ENCODE measurements around the gene AOC3. TPM values are rescaled to one million over a fixed set of nuclear protein-coding genes. Genes with fewer than 3 reads are reported as not detected.

Gene AOC3
- total and polyA plus RNA-seq, 4 donors: 2.0 to 18.2 (median 4.7) TPM

DNA sequence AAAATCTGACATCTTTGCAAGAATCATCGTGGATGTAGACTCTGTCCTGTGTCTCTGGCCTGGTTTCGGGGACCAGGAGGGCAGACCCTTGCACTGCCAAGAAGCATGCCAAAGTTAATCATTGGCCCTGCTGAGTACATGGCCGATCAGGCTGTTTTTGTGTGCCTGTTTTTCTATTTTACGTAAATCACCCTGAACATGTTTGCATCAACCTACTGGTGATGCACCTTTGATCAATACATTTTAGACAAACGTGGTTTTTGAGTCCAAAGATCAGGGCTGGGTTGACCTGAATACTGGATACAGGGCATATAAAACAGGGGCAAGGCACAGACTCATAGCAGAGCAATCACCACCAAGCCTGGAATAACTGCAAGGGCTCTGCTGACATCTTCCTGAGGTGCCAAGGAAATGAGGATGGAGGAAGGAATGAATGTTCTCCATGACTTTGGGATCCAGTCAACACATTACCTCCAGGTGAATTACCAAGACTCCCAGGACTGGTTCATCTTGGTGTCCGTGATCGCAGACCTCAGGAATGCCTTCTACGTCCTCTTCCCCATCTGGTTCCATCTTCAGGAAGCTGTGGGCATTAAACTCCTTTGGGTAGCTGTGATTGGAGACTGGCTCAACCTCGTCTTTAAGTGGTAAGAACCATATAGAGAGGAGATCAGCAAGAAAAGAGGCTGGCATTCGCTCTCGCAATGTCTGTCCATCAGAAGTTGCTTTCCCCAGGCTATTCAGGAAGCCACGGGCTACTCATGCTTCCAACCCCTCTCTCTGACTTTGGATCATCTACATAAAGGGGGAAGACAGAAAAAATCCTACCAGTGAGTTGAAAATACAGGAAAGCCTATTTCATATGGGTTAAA is 49.7 kb downstream of the AOC3 start, which contains the start of gene G6PC1 (continued):
- TF ChIP-seq GABPA (IDR thresholded peaks at IDR 0.05 in 1 of 2, conservative IDR thresholded peaks at IDR 0.05 in 1 of 2) (peak in 1 of 2 donors; percentile 69), JUND (IDR thresholded peaks at IDR 0.05) (peak; percentile 62 to 92), NR2F2 (IDR thresholded peaks at IDR 0.05) (peak; percentile 73), HNF4A (conservative IDR thresholded peaks at IDR 0.05) (peak; percentile 98 to 99), RAD21 (IDR thresholded peaks at IDR 0.05) (peak; percentile 50 to 65)
- TF ChIP-seq, protein P1, sequence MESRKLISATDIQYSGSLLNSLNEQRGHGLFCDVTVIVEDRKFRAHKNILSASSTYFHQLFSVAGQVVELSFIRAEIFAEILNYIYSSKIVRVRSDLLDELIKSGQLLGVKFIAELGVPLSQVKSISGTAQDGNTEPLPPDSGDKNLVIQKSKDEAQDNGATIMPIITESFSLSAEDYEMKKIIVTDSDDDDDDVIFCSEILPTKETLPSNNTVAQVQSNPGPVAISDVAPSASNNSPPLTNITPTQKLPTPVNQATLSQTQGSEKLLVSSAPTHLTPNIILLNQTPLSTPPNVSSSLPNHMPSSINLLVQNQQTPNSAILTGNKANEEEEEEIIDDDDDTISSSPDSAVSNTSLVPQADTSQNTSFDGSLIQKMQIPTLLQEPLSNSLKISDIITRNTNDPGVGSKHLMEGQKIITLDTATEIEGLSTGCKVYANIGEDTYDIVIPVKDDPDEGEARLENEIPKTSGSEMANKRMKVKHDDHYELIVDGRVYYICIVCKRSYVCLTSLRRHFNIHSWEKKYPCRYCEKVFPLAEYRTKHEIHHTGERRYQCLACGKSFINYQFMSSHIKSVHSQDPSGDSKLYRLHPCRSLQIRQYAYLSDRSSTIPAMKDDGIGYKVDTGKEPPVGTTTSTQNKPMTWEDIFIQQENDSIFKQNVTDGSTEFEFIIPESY (IDR thresholded peaks at IDR 0.05): peak; percentile 95

DNA sequence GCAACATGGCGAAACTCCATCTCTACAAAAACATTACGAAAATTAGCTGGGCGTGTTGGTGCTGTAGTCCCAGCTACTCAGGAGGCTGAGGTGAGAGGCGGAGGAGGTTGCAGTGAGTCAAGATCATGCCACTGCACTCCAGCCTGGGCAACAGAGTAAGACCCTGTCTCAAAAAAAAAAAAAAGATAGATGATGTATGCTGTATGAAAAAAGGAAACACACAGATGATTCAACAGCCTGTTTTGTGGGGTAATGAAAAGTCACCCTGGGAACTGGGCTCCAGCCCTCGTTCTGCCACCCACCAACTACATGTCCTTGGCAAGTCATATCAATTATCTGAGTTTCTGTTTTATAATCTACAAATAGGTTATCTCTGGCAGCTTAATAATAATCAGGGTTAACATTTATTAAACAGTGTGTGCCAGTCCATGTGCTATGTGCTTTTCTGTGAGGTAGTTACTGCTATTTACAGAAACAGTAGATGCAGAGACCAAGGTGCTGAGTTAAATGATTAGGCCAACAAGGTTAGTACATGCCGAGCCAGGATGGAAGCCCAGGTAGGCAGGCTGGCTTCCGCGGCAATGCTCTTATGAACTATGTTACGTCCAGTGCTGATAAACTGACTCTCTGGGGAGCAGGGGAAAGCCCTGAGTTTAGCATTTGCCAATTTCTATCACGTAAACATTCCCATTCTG is 50.7 kb downstream of the AOC3 start:
- DNase-seq (ENCODE audit: low spot score): no peak
- Histone ChIP-seq H3K36me3 (ENCODE audit: control insufficient read depth in 4 of 4, insufficient read depth in 3 of 4, low read depth in 1 of 4, low read length in 3 of 4) (peaks cover 0 to 24% (median 6%) of the 10 kb centered on the region in 4 donors), H3K27ac (ENCODE audit: low read depth in 1 of 2, low read length in 2 of 2) (peak overlapping the region; percentile 77 to 84), H3K4me1 (ENCODE audit: control insufficient read depth in 4 of 4, insufficient read depth in 4 of 4, low read length in 3 of 4) (peaks cover 4 to 39% (median 23%) of the 10 kb centered on the region in 4 donors), H3K4me3 (ENCODE audit: low read depth in 1 of 3, low read length in 3 of 3) (peak overlapping the region; percentile 53 to 93 (median 66)), H3K9me3 (ENCODE audit: control insufficient read depth in 4 of 4, low read length in 3 of 4) (no peaks in the 10 kb centered on the region), H3K27me3 (ENCODE audit: control insufficient read depth in 4 of 4, insufficient read depth in 4 of 4, low read length in 3 of 4) (no peaks in the 10 kb centered on the region), H3K9ac (ENCODE audit: low read depth in 1 of 2, low read length in 2 of 2) (peak overlapping the region; percentile 64 to 73)
- no peak for TF ChIP-seq JUND (IDR thresholded peaks at IDR 0.05)
- TF ChIP-seq FOXA2 (IDR thresholded peaks at IDR 0.05): no peak
- TF ChIP-seq NR2F2 (IDR thresholded peaks at IDR 0.05): peak; percentile 12
- TF ChIP-seq, protein P1 (IDR thresholded peaks at IDR 0.05): no peak
- TF ChIP-seq, protein P2, sequence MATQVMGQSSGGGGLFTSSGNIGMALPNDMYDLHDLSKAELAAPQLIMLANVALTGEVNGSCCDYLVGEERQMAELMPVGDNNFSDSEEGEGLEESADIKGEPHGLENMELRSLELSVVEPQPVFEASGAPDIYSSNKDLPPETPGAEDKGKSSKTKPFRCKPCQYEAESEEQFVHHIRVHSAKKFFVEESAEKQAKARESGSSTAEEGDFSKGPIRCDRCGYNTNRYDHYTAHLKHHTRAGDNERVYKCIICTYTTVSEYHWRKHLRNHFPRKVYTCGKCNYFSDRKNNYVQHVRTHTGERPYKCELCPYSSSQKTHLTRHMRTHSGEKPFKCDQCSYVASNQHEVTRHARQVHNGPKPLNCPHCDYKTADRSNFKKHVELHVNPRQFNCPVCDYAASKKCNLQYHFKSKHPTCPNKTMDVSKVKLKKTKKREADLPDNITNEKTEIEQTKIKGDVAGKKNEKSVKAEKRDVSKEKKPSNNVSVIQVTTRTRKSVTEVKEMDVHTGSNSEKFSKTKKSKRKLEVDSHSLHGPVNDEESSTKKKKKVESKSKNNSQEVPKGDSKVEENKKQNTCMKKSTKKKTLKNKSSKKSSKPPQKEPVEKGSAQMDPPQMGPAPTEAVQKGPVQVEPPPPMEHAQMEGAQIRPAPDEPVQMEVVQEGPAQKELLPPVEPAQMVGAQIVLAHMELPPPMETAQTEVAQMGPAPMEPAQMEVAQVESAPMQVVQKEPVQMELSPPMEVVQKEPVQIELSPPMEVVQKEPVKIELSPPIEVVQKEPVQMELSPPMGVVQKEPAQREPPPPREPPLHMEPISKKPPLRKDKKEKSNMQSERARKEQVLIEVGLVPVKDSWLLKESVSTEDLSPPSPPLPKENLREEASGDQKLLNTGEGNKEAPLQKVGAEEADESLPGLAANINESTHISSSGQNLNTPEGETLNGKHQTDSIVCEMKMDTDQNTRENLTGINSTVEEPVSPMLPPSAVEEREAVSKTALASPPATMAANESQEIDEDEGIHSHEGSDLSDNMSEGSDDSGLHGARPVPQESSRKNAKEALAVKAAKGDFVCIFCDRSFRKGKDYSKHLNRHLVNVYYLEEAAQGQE (IDR thresholded peaks at IDR 0.05): peak; percentile 51
- TF ChIP-seq RXRA (IDR thresholded peaks at IDR 0.05): peak in 1 of 2 donors; percentile 49
- WGBS: 36% methylated on average over 10 of the region's 10 CpGs

Data from liver (tissue), 9 donors.